22Rv1 (cell line): Measurements from ENCODE around the gene CHI3L2.

ENCODE experiments used
- H3K27ac ChIP-seq: fragments of 450-650 bp; 2 replicates; pipeline ENCODE4 v1.5.1; 2017
- CTCF ChIP-seq: fragments of 450-650 bp; IDR thresholded peaks from 2 replicates; pipeline ENCODE4 v1.5.1; 2017; ENCODE audit warnings: mild to moderate bottlenecking
- ZFX ChIP-seq: fragments of 450-650 bp; IDR thresholded peaks from 2 replicates; pipeline ENCODE4 v1.6.1; 2017; ENCODE audit warnings: antibody characterized with exemption, borderline replicate concordance

The CHI3L2 gene

GRCh38 chr1:111242805-111243523 is 15.5 kb downstream of the CHI3L2 start:
- H3K27ac ChIP-seq, result no peak overlapping the region
- TF ChIP-seq CTCF (no peak), ZFX (no peak)

GRCh38 chr1:111247125-111247838 is 19.8 kb downstream of the CHI3L2 start:
- TF ChIP-seq CTCF (no peak), ZFX (no peak)
- H3K27ac ChIP-seq, result no peak overlapping the region

- no peak overlapping the region for H3K27ac ChIP-seq
- TF ChIP-seq ZFX, result no peak
These were observed 22.4 kb downstream of the CHI3L2 start for GRCh38 chr1:111249960-111250359.

- H3K27ac ChIP-seq, result no peak overlapping the region
- TF ChIP-seq ZFX (no peak), CTCF (no peak)
These were observed 24.1 kb downstream of the CHI3L2 start for GRCh38 chr1:111251570-111251969.

DNA sequence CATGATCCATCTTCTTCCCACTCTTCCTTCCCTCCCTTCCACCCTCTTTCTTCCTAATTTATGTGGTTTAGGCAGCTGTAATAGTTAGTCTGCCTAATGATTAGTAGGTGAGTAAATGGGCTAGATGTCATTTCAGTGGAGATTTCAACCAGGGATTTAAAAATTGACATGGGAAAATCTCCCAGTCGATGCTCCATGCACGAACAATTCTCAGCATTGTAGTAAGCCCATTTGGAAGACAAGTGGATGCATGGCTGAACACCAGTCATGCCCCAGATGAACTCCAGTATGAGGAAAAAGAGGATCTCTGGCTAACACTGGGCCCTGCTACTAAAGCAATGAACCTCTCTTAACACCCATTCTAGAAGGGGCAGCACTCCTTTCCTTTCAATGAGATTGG is 25.3 kb downstream of the CHI3L2 start:
- no peak for TF ChIP-seq ZFX
- no peak for TF ChIP-seq CTCF
- no peak overlapping the region for H3K27ac ChIP-seq

GRCh38 chr1:111253876-111254275 is 26.4 kb downstream of the CHI3L2 start:
- no peak for TF ChIP-seq ZFX
- no peak for TF ChIP-seq CTCF
- no peak overlapping the region for H3K27ac ChIP-seq

DNA sequence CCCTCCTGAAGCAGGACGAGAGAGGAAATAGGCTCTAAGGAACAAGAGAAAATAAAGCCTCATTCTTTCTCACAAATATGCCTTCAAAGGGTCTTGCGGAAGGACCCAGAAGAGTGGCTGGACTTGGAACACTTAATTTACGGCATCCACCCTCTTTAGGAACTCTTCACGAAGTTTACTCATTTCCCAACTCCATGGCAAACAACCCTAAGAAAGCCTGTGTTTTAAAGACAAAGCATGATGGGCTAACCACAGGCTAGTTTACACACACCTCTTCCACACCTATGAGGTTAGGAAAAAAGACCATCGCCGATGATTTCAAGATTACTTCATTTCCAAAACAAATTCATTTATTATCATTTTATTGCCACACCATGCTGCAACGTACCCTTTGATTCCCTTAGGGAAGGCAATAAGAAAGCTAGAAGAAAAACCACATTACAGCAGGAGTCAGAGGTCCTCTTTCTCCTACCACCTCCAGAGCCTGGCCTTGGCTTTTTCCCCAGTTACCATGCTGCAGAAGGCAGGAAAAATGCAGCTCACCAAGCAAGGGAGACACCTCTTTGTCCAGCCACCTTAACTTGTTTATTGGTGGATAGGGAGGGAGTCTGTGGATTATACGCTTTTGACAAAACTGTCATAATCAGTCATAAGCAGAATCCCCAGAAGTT is 29.6 kb downstream of the CHI3L2 start:
- no peak overlapping the region for H3K27ac ChIP-seq
- no peak for TF ChIP-seq CTCF
